GM12892 (cell line): Measurements from ENCODE around the gene GABARAP.
A peak's percentile ranks its signal among the peaks of the same experiment; 100 is the strongest.

Experiments used
- POLR2A ChIP-seq: IDR thresholded peaks from 2 replicates; pipeline ENCODE4 v1.6.1; 2011; ENCODE audit warnings: low read depth, low read length, control low read depth
- POLR2AphosphoS5 ChIP-seq: IDR thresholded peaks from 2 replicates; pipeline ENCODE4 v1.6.1; 2011; ENCODE audit warnings: low read depth, low read length, control low read depth

DNA sequence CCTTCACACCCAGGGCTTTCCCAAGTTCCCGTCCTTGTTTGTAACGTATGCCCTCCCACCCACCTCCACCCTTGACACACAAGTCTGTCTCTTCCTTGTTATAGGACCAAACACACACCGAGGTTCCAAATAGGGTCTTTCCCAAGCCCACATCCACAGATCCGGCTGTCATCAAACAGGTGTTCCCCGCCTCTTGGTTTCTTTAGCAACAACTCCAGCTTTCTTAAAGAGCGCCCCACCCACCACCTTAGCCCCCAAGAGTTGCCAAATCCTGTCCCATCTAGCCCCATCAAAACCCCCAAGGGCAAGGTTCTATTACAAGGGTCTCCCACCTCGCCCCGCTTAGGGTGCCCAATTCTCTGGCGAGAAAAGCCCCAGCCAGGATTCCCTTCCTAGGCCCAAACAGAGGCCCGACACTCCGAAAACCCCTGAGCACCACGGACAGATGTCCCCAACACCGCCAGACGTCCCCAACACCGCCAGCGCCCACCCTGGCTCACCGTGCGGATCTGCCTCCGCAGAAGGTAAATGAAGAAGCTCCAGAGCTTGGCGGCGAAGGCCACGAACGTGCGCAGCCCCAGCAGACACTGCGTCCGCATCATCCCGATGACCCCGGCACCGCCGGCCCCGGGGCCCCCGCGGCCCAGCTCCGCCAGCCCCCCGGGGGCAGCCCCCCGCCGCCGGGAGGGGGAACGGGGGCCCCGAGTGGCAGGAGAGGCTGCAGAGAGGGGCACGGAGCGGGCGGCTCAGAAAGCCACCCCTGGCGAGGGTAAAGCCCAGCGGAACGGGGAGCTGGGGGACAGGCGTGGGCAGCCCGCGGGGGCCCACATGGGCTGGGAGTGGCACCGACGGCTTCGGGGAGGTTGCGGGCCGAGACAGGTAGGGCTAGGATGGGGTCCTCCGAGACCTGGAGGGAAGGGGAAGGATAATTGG, 8.7 kb upstream of the GABARAP start:
- TF ChIP-seq POLR2A = peak; percentile 10; the same call in 1 of the 2 replicates
- no peak; the same call in 1 of the 2 replicates for TF ChIP-seq POLR2AphosphoS5
